GM12878 (cell line): Measurements from ENCODE around the gene RRBP1. TPM values are rescaled to one million over a fixed set of nuclear protein-coding genes. Genes with fewer than 3 reads are reported as not detected.

Experiments used
- EGR1 ChIP-seq, 2 experiments: IDR thresholded peaks; 1 replicate in 1 of 2; 2 replicates in 1 of 2; pipeline ENCODE4 v1.6.1; 2011 to 2012; ENCODE audit warnings: low read depth in 2 of 2, low read length in 2 of 2, borderline replicate concordance in 1 of 2, mild to moderate bottlenecking in 1 of 2, moderate library complexity in 1 of 2
- STAT1 ChIP-seq: fragments of 450-650 bp; conservative IDR thresholded peaks from 2 replicates; pipeline ENCODE4 v1.6.1; 2014; ENCODE audit warnings: antibody characterized with exemption, mild to moderate bottlenecking
- TCF7 ChIP-seq: IDR thresholded peaks from 2 replicates; pipeline ENCODE4 v1.6.1; 2014; ENCODE audit warnings: antibody characterized with exemption, borderline replicate concordance
- polyA plus RNA-seq, 11 experiments: library from polyadenylated mRNA; depleted of rRNA in 4 of 11; unstranded in 6 of 11; stranded (reverse) in 5 of 11; fragments of >200 nt; fragmentation: Nextera tagmentation in 4 of 11; fragmentation: Illumina TruSeq in 1 of 11; extraction: Ambion mirVana in 4 of 11; extraction: Trizol in 1 of 11; gene quantifications; 1 replicate in 1 of 11; 2 replicates in 10 of 11; pipeline versions ENCODE4 v1.2.1 to v1.2.3, GENCODE V29; 2011 to 2016; ENCODE audit warnings: inconsistent platforms in 2 of 11, missing spikeins in 2 of 11, low read depth in 1 of 11
- total RNA-seq, 4 experiments: library from RNA; depleted of rRNA in 3 of 4; stranded (reverse); fragments of >200 nt in 3 of 4; fragmentation: Illumina TruSeq in 1 of 4; extraction: Trizol in 1 of 4; gene quantifications; 2 replicates each; pipeline versions ENCODE4 v1.2.1 to v1.2.3, GENCODE V29; 2013 to 2021
- TF ChIP-seq, protein P1 (sequence below): IDR thresholded peaks from 2 replicates; pipeline ENCODE4 v1.6.1; 2011; ENCODE audit warnings: borderline replicate concordance, low read depth, mild to moderate bottlenecking, moderate library complexity, low read length; ENCODE audit not compliant: insufficient read depth, poor library complexity, severe bottlenecking
- TF ChIP-seq, protein P2 (sequence below): fragments of 450-650 bp; IDR thresholded peaks from 2 replicates; pipeline ENCODE4 v1.6.1; 2017; ENCODE audit warnings: mild to moderate bottlenecking, moderate library complexity
- TF ChIP-seq, protein P3 (sequence below): fragments of 450-650 bp; formaldehyde crosslinking; IDR thresholded peaks from 2 replicates; pipeline ENCODE4 v1.4.0; 2020; ENCODE audit warnings: mild to moderate bottlenecking, moderate library complexity
- TF ChIP-seq, protein P4 (sequence below): fragments of 450-650 bp; IDR thresholded peaks from 2 replicates; pipeline ENCODE4 v1.6.1; 2016; ENCODE audit warnings: mild to moderate bottlenecking

RRBP1 gene
- total and polyA plus RNA-seq, 10 of the 15 experiments (the other 5 are each of a cell fraction or from before 2014, with no cell fraction given): 1.2 to 57.4 (median 24.6) TPM

GRCh38 chr20:17685168-17685567 lies 3.1 kb upstream of the RRBP1 start (continued):
- TF ChIP-seq, protein P1, sequence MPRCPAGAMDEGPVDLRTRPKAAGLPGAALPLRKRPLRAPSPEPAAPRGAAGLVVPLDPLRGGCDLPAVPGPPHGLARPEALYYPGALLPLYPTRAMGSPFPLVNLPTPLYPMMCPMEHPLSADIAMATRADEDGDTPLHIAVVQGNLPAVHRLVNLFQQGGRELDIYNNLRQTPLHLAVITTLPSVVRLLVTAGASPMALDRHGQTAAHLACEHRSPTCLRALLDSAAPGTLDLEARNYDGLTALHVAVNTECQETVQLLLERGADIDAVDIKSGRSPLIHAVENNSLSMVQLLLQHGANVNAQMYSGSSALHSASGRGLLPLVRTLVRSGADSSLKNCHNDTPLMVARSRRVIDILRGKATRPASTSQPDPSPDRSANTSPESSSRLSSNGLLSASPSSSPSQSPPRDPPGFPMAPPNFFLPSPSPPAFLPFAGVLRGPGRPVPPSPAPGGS: no peak
- TF ChIP-seq TCF7: no peak
- TF ChIP-seq, protein P2, sequence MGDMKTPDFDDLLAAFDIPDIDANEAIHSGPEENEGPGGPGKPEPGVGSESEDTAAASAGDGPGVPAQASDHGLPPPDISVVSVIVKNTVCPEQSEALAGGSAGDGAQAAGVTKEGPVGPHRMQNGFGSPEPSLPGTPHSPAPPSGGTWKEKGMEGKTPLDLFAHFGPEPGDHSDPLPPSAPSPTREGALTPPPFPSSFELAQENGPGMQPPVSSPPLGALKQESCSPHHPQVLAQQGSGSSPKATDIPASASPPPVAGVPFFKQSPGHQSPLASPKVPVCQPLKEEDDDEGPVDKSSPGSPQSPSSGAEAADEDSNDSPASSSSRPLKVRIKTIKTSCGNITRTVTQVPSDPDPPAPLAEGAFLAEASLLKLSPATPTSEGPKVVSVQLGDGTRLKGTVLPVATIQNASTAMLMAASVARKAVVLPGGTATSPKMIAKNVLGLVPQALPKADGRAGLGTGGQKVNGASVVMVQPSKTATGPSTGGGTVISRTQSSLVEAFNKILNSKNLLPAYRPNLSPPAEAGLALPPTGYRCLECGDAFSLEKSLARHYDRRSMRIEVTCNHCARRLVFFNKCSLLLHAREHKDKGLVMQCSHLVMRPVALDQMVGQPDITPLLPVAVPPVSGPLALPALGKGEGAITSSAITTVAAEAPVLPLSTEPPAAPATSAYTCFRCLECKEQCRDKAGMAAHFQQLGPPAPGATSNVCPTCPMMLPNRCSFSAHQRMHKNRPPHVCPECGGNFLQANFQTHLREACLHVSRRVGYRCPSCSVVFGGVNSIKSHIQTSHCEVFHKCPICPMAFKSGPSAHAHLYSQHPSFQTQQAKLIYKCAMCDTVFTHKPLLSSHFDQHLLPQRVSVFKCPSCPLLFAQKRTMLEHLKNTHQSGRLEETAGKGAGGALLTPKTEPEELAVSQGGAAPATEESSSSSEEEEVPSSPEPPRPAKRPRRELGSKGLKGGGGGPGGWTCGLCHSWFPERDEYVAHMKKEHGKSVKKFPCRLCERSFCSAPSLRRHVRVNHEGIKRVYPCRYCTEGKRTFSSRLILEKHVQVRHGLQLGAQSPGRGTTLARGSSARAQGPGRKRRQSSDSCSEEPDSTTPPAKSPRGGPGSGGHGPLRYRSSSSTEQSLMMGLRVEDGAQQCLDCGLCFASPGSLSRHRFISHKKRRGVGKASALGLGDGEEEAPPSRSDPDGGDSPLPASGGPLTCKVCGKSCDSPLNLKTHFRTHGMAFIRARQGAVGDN: no peak
- TF ChIP-seq STAT1: no peak
- no peak for TF ChIP-seq EGR1 (IDR thresholded peaks at IDR 0.05; ENCODE audit: borderline replicate concordance in 1 of 2, low read depth in 2 of 2, low read length in 2 of 2)
- TF ChIP-seq, protein P3, sequence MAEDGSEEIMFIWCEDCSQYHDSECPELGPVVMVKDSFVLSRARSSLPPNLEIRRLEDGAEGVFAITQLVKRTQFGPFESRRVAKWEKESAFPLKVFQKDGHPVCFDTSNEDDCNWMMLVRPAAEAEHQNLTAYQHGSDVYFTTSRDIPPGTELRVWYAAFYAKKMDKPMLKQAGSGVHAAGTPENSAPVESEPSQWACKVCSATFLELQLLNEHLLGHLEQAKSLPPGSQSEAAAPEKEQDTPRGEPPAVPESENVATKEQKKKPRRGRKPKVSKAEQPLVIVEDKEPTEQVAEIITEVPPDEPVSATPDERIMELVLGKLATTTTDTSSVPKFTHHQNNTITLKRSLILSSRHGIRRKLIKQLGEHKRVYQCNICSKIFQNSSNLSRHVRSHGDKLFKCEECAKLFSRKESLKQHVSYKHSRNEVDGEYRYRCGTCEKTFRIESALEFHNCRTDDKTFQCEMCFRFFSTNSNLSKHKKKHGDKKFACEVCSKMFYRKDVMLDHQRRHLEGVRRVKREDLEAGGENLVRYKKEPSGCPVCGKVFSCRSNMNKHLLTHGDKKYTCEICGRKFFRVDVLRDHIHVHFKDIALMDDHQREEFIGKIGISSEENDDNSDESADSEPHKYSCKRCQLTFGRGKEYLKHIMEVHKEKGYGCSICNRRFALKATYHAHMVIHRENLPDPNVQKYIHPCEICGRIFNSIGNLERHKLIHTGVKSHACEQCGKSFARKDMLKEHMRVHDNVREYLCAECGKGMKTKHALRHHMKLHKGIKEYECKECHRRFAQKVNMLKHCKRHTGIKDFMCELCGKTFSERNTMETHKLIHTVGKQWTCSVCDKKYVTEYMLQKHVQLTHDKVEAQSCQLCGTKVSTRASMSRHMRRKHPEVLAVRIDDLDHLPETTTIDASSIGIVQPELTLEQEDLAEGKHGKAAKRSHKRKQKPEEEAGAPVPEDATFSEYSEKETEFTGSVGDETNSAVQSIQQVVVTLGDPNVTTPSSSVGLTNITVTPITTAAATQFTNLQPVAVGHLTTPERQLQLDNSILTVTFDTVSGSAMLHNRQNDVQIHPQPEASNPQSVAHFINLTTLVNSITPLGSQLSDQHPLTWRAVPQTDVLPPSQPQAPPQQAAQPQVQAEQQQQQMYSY: no peak
- TF ChIP-seq, protein P4, sequence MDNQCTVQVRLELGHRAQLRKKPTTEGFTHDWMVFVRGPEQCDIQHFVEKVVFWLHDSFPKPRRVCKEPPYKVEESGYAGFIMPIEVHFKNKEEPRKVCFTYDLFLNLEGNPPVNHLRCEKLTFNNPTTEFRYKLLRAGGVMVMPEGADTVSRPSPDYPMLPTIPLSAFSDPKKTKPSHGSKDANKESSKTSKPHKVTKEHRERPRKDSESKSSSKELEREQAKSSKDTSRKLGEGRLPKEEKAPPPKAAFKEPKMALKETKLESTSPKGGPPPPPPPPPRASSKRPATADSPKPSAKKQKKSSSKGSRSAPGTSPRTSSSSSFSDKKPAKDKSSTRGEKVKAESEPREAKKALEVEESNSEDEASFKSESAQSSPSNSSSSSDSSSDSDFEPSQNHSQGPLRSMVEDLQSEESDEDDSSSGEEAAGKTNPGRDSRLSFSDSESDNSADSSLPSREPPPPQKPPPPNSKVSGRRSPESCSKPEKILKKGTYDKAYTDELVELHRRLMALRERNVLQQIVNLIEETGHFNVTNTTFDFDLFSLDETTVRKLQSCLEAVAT: no peak
